Prostate gland (tissue), 2 donors: ENCODE measurements around the gene ATXN10. TPM values are rescaled to one million over a fixed set of nuclear protein-coding genes. Genes with fewer than 3 reads are reported as not detected.

Experiments used
- DNase-seq: peaks from one replicate; pipeline ENCODE4 v3.0.0-alpha.2; 2019; ENCODE audit warnings: low spot score
- H3K27ac ChIP-seq, 2 donors: fragments of 200-600 bp; sonication (generic); 2 replicates each; pipeline ENCODE4 v1.5.1; 2017 to 2019
- H3K27me3 ChIP-seq: fragments of 200-600 bp; sonication (generic); replicated peaks from 2 replicates; pipeline ENCODE4 v1.5.1; 2019; ENCODE audit not compliant: insufficient read depth
- H3K36me3 ChIP-seq, 2 donors: fragments of 200-600 bp; sonication (generic); 1 replicate in 1 of 2; 2 replicates in 1 of 2; pipeline versions ENCODE4 v1.5.1 to v1.8.1; 2017 to 2019
- H3K4me1 ChIP-seq: fragments of 200-600 bp; sonication (generic); replicated peaks from 2 replicates; pipeline ENCODE4 v1.5.1; 2019
- H3K4me3 ChIP-seq, 2 donors: fragments of 200-600 bp; sonication (generic); 2 replicates each; pipeline ENCODE4 v1.5.1; 2017 to 2019
- H3K9me3 ChIP-seq: fragments of 200-600 bp; sonication (generic); 2 replicates; pipeline ENCODE4 v1.5.1; 2017
- POLR2A ChIP-seq: fragments of 450-650 bp; IDR thresholded peaks from one replicate; pipeline ENCODE4 v1.6.1; 2016; ENCODE audit warnings: antibody characterized with exemption, mild to moderate bottlenecking
- POLR2AphosphoS5 ChIP-seq: sonication (generic); formaldehyde crosslinking; IDR thresholded peaks from one replicate; pipeline ENCODE4 v1.6.1; 2017; ENCODE audit warnings: antibody characterized with exemption
- WGBS: methylation state at CpG from one replicate; pipeline ENCODE4 v1.1.5; 2018; 5-methylcytosine and 5-hydroxymethylcytosine counted together
- intact Hi-C: fragments of 100-400 bp; cut with DNase I; formaldehyde crosslinking; loops from one replicate; pipeline ENCODE4 v1.14.2; 2022
- total RNA-seq, 2 donors: library from RNA; depleted of rRNA; stranded (reverse); fragments of >200 nt; gene quantifications; one replicate each; pipeline ENCODE4 v1.1.0, GENCODE V29; 2016
- TF ChIP-seq, protein P1 (sequence below), 4 experiments: fragments of 200-600 bp in 2 of 4; fragments of 450-650 bp in 2 of 4; sonication (generic) in 2 of 4; IDR thresholded peaks; 1 replicate in 3 of 4; 2 replicates in 1 of 4; pipeline ENCODE4 v1.5.1; 2016 to 2019; ENCODE audit warnings: antibody characterized with exemption in 4 of 4, mild to moderate bottlenecking in 2 of 4, moderate library complexity in 2 of 4

The ATXN10 gene
- total RNA-seq, 2 donors from 2014 or later = 125 to 148 TPM

DNA sequence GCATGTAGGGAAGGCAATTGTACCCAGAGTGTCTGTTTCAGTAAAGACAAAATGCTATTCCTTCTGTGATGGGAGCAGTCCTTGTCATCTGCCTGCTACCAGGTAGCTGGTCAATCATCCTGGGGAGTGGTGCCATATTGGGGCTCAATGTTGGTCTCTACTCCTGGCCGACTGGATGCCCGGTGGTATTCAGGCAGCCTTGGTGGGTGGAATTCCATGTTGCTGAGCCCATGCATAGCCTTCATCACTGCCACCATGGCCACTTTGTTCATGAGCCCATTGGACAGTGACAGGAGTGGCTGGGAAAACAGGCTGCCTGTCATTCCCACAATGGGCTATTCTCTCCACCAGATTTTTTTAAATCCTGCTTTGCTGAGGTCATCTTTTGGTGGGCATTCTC is 184.3 kb downstream of the ATXN10 start:
- Histone ChIP-seq H3K4me3 (no peak overlapping the region), H3K27ac (no peak overlapping the region), H3K4me1 (no peaks in the 10 kb centered on the region), H3K9me3 (no peaks in the 10 kb centered on the region), H3K27me3 (no peaks in the 10 kb centered on the region), H3K36me3 (no peaks in the 10 kb centered on the region)
- WGBS = 94% methylated on average over 2 of the region's 2 CpGs
- TF ChIP-seq POLR2AphosphoS5 = no peak
- TF ChIP-seq, protein P1, sequence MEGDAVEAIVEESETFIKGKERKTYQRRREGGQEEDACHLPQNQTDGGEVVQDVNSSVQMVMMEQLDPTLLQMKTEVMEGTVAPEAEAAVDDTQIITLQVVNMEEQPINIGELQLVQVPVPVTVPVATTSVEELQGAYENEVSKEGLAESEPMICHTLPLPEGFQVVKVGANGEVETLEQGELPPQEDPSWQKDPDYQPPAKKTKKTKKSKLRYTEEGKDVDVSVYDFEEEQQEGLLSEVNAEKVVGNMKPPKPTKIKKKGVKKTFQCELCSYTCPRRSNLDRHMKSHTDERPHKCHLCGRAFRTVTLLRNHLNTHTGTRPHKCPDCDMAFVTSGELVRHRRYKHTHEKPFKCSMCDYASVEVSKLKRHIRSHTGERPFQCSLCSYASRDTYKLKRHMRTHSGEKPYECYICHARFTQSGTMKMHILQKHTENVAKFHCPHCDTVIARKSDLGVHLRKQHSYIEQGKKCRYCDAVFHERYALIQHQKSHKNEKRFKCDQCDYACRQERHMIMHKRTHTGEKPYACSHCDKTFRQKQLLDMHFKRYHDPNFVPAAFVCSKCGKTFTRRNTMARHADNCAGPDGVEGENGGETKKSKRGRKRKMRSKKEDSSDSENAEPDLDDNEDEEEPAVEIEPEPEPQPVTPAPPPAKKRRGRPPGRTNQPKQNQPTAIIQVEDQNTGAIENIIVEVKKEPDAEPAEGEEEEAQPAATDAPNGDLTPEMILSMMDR (IDR thresholded peaks at IDR 0.05) = no peak
- TF ChIP-seq POLR2A = no peak
- intact Hi-C loops = no loop called here
- no peak for DNase-seq

GRCh38 chr22:45857519-45857918 is 185.9 kb downstream of the ATXN10 start:
- 92% methylated on average over 5 of the region's 5 CpGs for WGBS
- no peak for DNase-seq
- TF ChIP-seq POLR2A = no peak
- TF ChIP-seq POLR2AphosphoS5 = no peak
- TF ChIP-seq, protein P1 (IDR thresholded peaks at IDR 0.05) = no peak
- H3K4me1 ChIP-seq = no peaks in the 10 kb centered on the region
- H3K27ac ChIP-seq = no peak overlapping the region
- no peaks in the 10 kb centered on the region for H3K27me3 ChIP-seq
- no peaks in the 10 kb centered on the region for H3K36me3 ChIP-seq
- no peak overlapping the region for H3K4me3 ChIP-seq
- H3K9me3 ChIP-seq = no peaks in the 10 kb centered on the region
- intact Hi-C loops = no loop called here

GRCh38 chr22:45859231-45860161 is 187.9 kb downstream of the ATXN10 start:
- H3K4me3 ChIP-seq = no peak overlapping the region
- H3K27me3 ChIP-seq = no peaks in the 10 kb centered on the region
- intact Hi-C loops = no loop called here
- no peaks in the 10 kb centered on the region for H3K4me1 ChIP-seq
- WGBS = 89% methylated on average over 28 of the region's 28 CpGs
- TF ChIP-seq POLR2A = no peak
- no peak for DNase-seq
- no peaks in the 10 kb centered on the region for H3K36me3 ChIP-seq
- no peaks in the 10 kb centered on the region for H3K9me3 ChIP-seq
- H3K27ac ChIP-seq = no peak overlapping the region

GRCh38 chr22:45860201-45860600 is 188.6 kb downstream of the ATXN10 start:
- intact Hi-C loops = no loop called here
- H3K36me3 ChIP-seq = no peaks in the 10 kb centered on the region

GRCh38 chr22:45861259-45861658 is 189.6 kb downstream of the ATXN10 start:
- no peaks in the 10 kb centered on the region for H3K9me3 ChIP-seq
- WGBS = 78% methylated on average over 8 of the region's 8 CpGs
- no peak overlapping the region for H3K27ac ChIP-seq
- intact Hi-C loops = no loop called here
- H3K36me3 ChIP-seq = no peaks in the 10 kb centered on the region
- no peak overlapping the region for H3K4me3 ChIP-seq
- DNase-seq = no peak
- TF ChIP-seq, protein P1 (IDR thresholded peaks at IDR 0.05) = no peak
- TF ChIP-seq POLR2A = no peak
- TF ChIP-seq POLR2AphosphoS5 = no peak
- no peaks in the 10 kb centered on the region for H3K4me1 ChIP-seq
- no peaks in the 10 kb centered on the region for H3K27me3 ChIP-seq

More at GRCh38 chr22:45860201-45860600, 188.6 kb downstream of the ATXN10 start:
- 86% methylated on average over 18 of the region's 18 CpGs for WGBS
- no peaks in the 10 kb centered on the region for H3K27me3 ChIP-seq
- no peaks in the 10 kb centered on the region for H3K9me3 ChIP-seq
- H3K27ac ChIP-seq = no peak overlapping the region
- no peaks in the 10 kb centered on the region for H3K4me1 ChIP-seq
- DNase-seq = no peak
- H3K4me3 ChIP-seq = no peak overlapping the region
- TF ChIP-seq, protein P1 (IDR thresholded peaks at IDR 0.05) = no peak
- no peak for TF ChIP-seq POLR2AphosphoS5
- TF ChIP-seq POLR2A = no peak
